WTC11 (cell line): ENCODE results near the gene PSMG2. TPM values are rescaled to one million over a fixed set of nuclear protein-coding genes. Genes with fewer than 3 reads are reported as not detected.

Experiments used
- ATAC-seq: fragments of 200-7000 bp; cut with Tn5 transposase; 2 replicates; pipeline ENCODE4 v1.10.0; 2021; ENCODE audit warnings: mild to moderate bottlenecking, moderate library complexity
- CTCF ChIA-PET: fragments of 300-600 bp; sonication (Branson Sonifier 250); formaldehyde crosslinking; loops from one replicate; lab custom pipeline; 2021; ENCODE audit warnings: antibody characterized with exemption; lab: Charles Lee
- POLR2A ChIA-PET: fragments of 350-600 bp; sonication (Branson Sonifier 250); formaldehyde crosslinking; loops from one replicate; lab custom pipeline; 2021; ENCODE audit warnings: antibody characterized with exemption; lab: Charles Lee
- DNase-seq: peaks from one replicate; pipeline ENCODE4 v3.0.0; 2021; ENCODE audit warnings: low spot score
- H3K27ac Mint-ChIP-seq: 2 replicates; pipeline ENCODE4 v1.8.0; 2021; ENCODE audit warnings: mixed read lengths
- H3K27me3 Mint-ChIP-seq: 2 replicates; pipeline ENCODE4 v1.8.0; 2021; ENCODE audit warnings: low read depth, mild to moderate bottlenecking, moderate library complexity, mixed read lengths
- H3K36me3 Mint-ChIP-seq: 2 replicates; pipeline ENCODE4 v1.8.0; 2021; ENCODE audit warnings: mixed read lengths
- H3K4me1 Mint-ChIP-seq: 2 replicates; pipeline ENCODE4 v1.8.0; 2022; ENCODE audit warnings: mixed read lengths
- H3K4me3 Mint-ChIP-seq: 2 replicates; pipeline ENCODE4 v1.8.0; 2021; ENCODE audit warnings: mild to moderate bottlenecking, moderate library complexity, mixed read lengths
- H3K9me3 Mint-ChIP-seq: 2 replicates; pipeline ENCODE4 v1.8.0; 2021; ENCODE audit warnings: mixed read lengths
- CBFB ChIP-seq: sonication (generic); formaldehyde crosslinking; IDR thresholded peaks from 2 replicates; pipeline ENCODE4 v1.8.1; 2022; ENCODE audit warnings: mild to moderate bottlenecking, low read depth, missing genetic modification reagents
- ESRRA ChIP-seq: sonication (generic); formaldehyde crosslinking; IDR thresholded peaks from 2 replicates; pipeline ENCODE4 v1.8.1; 2022; ENCODE audit warnings: mild to moderate bottlenecking, missing genetic modification reagents, borderline replicate concordance
- FOXK1 ChIP-seq: sonication (generic); formaldehyde crosslinking; IDR thresholded peaks from 2 replicates; pipeline ENCODE4 v1.8.0; 2022; ENCODE audit warnings: mild to moderate bottlenecking, moderate library complexity, missing genetic modification reagents
- FOXP1 ChIP-seq: sonication (generic); formaldehyde crosslinking; IDR thresholded peaks from 2 replicates; pipeline ENCODE4 v1.8.0; 2022; ENCODE audit warnings: missing genetic modification reagents, mild to moderate bottlenecking, moderate library complexity, borderline replicate concordance
- GTF2I ChIP-seq: fragments of 250-450 bp; sonication (Bioruptor Pico); conservative IDR thresholded peaks from 2 replicates; pipeline ENCODE4 v1.4.0; 2021; ENCODE audit warnings: mild to moderate bottlenecking
- JAZF1 ChIP-seq: fragments of 250-450 bp; sonication (Bioruptor Pico); IDR thresholded peaks from 2 replicates; pipeline ENCODE4 v1.9.0; 2021; ENCODE audit warnings: moderate library complexity, mild to moderate bottlenecking, inconsistent platforms
- JUN ChIP-seq: sonication (generic); formaldehyde crosslinking; IDR thresholded peaks from 2 replicates; pipeline ENCODE4 v1.8.0; 2023; ENCODE audit warnings: mild to moderate bottlenecking, missing genetic modification reagents
- PREB ChIP-seq: sonication (generic); formaldehyde crosslinking; IDR thresholded peaks from 2 replicates; pipeline ENCODE4 v1.8.1; 2022; ENCODE audit warnings: mild to moderate bottlenecking, missing genetic modification reagents, moderate library complexity, borderline replicate concordance
- PRRX2 ChIP-seq: fragments of 250-450 bp; sonication (Bioruptor Pico); IDR thresholded peaks from 2 replicates; pipeline ENCODE4 v1.8.0; 2021; ENCODE audit warnings: mild to moderate bottlenecking
- SP1 ChIP-seq: sonication (generic); formaldehyde crosslinking; conservative IDR thresholded peaks from 2 replicates; pipeline ENCODE4 v1.8.1; 2022; ENCODE audit warnings: missing genetic modification reagents
- TCF7 ChIP-seq: sonication (generic); formaldehyde crosslinking; IDR thresholded peaks from 2 replicates; pipeline ENCODE4 v1.8.0; 2022; ENCODE audit warnings: mild to moderate bottlenecking, low read depth, missing genetic modification reagents, moderate library complexity
- ZNF121 ChIP-seq: sonication (generic); formaldehyde crosslinking; IDR thresholded peaks from 2 replicates; pipeline ENCODE4 v1.8.0; 2023; ENCODE audit warnings: missing genetic modification reagents
- ZNF396 ChIP-seq: fragments of 250-450 bp; sonication (Bioruptor Pico); IDR thresholded peaks from 2 replicates; pipeline ENCODE4 v1.8.0; 2021; ENCODE audit warnings: mild to moderate bottlenecking, moderate library complexity, borderline replicate concordance
- ZNF423 ChIP-seq: fragments of 250-450 bp; sonication (Bioruptor Pico); IDR thresholded peaks from 2 replicates; pipeline ENCODE4 v2.1.2; 2022; ENCODE audit warnings: mild to moderate bottlenecking, moderate library complexity
- ZNF532 ChIP-seq: fragments of 250-450 bp; sonication (Bioruptor Pico); IDR thresholded peaks from 2 replicates; pipeline ENCODE4 v1.9.0; 2021; ENCODE audit warnings: mild to moderate bottlenecking, borderline replicate concordance
- total RNA-seq: library from RNA; stranded (reverse); gene quantifications from 3 replicates; pipeline ENCODE4 v1.2.3, GENCODE V29; 2021
- TF ChIP-seq, protein P1 (sequence below): sonication (generic); formaldehyde crosslinking; IDR thresholded peaks from 2 replicates; pipeline ENCODE4 v1.8.1; 2023; ENCODE audit warnings: mild to moderate bottlenecking, moderate library complexity, missing genetic modification reagents
- TF ChIP-seq, protein P2 (sequence below): fragments of 250-450 bp; sonication (Bioruptor Pico); IDR thresholded peaks from 2 replicates; pipeline ENCODE4 v1.9.0; 2021; ENCODE audit warnings: moderate library complexity, mild to moderate bottlenecking, inconsistent platforms, borderline replicate concordance
- TF ChIP-seq, protein P3 (sequence below): sonication (generic); formaldehyde crosslinking; IDR thresholded peaks from 2 replicates; pipeline ENCODE4 v1.8.0; 2022; ENCODE audit warnings: mild to moderate bottlenecking, missing genetic modification reagents
- TF ChIP-seq, protein P4 (sequence below): sonication (generic); formaldehyde crosslinking; IDR thresholded peaks from 2 replicates; pipeline ENCODE4 v1.8.0; 2023; ENCODE audit warnings: missing genetic modification reagents
- TF ChIP-seq, protein P5 (sequence below): fragments of 250-450 bp; sonication (Bioruptor Pico); conservative IDR thresholded peaks from 2 replicates; pipeline ENCODE4 v1.9.0; 2021; ENCODE audit warnings: mild to moderate bottlenecking

PSMG2 gene
- total RNA-seq, 1 experiment from 2014 or later: 78.9 TPM

- no peaks in the 10 kb centered on the region for H3K27me3 Mint-ChIP-seq
- no peak overlapping the region for H3K4me3 Mint-ChIP-seq
- DNase-seq: no peak
- H3K4me1 Mint-ChIP-seq: peaks cover 4% of the 10 kb centered on the region
- TF ChIP-seq ZNF532: no peak
- no peak for TF ChIP-seq JAZF1 (CRISPR knock-in tag)
- TF ChIP-seq, protein P1, sequence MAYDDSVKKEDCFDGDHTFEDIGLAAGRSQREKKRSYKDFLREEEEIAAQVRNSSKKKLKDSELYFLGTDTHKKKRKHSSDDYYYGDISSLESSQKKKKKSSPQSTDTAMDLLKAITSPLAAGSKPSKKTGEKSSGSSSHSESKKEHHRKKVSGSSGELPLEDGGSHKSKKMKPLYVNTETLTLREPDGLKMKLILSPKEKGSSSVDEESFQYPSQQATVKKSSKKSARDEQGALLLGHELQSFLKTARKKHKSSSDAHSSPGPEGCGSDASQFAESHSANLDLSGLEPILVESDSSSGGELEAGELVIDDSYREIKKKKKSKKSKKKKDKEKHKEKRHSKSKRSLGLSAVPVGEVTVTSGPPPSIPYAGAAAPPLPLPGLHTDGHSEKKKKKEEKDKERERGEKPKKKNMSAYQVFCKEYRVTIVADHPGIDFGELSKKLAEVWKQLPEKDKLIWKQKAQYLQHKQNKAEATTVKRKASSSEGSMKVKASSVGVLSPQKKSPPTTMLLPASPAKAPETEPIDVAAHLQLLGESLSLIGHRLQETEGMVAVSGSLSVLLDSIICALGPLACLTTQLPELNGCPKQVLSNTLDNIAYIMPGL (CRISPR knock-in tag): no peak
- TF ChIP-seq PREB: no peak
- no peak for TF ChIP-seq ESRRA
- no peak for TF ChIP-seq PRRX2 (CRISPR knock-in tag)
- TF ChIP-seq JUN (CRISPR knock-in tag): no peak
- no peak for TF ChIP-seq FOXP1 (CRISPR knock-in tag)
- TF ChIP-seq GTF2I: no peak
- TF ChIP-seq SP1 (CRISPR knock-in tag): no peak
- no peak for TF ChIP-seq ZNF121 (CRISPR knock-in tag)
- TF ChIP-seq, protein P2, sequence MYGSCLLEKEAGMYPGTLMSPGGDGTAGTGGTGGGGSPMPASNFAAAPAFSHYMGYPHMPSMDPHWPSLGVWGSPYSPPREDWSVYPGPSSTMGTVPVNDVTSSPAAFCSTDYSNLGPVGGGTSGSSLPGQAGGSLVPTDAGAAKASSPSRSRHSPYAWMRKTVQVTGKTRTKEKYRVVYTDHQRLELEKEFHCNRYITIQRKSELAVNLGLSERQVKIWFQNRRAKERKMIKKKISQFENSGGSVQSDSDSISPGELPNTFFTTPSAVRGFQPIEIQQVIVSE (CRISPR knock-in tag): no peak
- TF ChIP-seq ZNF423 (CRISPR knock-in tag): no peak
- no peak for TF ChIP-seq CBFB (CRISPR knock-in tag)
- TF ChIP-seq FOXK1: no peak
- no peak for TF ChIP-seq TCF7 (CRISPR knock-in tag)
- TF ChIP-seq, protein P3, sequence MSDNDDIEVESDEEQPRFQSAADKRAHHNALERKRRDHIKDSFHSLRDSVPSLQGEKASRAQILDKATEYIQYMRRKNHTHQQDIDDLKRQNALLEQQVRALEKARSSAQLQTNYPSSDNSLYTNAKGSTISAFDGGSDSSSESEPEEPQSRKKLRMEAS: no peak
- TF ChIP-seq, protein P4, sequence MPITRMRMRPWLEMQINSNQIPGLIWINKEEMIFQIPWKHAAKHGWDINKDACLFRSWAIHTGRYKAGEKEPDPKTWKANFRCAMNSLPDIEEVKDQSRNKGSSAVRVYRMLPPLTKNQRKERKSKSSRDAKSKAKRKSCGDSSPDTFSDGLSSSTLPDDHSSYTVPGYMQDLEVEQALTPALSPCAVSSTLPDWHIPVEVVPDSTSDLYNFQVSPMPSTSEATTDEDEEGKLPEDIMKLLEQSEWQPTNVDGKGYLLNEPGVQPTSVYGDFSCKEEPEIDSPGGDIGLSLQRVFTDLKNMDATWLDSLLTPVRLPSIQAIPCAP (CRISPR knock-in tag): no peak
- TF ChIP-seq ZNF396 (CRISPR knock-in tag): no peak
- TF ChIP-seq, protein P5, sequence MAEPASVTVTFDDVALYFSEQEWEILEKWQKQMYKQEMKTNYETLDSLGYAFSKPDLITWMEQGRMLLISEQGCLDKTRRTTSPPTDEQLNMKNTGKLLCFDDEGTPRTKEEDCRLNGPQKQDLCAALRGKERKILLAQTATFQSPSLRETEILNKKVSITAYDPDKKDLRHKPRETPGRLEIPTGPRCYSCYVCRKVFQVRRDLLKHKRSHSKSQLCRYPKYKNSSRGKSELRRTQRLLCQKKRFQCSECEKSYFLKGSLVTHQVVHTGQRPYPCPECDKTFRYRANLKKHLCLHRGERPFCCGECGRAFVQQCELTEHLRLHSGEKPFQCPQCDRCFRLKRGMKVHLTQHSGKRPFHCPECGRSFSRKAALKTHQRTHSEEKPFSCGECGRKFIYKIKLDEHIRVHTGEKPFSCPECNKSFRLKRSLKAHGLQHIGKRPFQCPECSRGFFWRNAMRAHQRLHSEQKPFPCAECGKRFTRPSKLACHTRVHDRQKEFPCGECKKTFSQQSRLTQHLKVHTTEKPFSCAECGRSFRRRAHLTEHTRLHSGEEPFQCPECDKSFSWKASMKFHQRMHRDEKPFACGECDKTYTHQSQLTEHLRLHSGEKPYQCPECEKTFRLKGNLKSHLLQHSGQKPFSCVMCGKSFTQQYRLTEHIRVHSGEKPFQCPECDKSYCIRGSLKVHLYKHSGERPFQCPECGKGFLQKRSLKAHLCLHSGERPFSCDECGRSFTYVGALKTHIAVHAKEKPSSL (CRISPR knock-in tag): no peak
- TF ChIP-seq, all 79 proteins: peak for 0
- CTCF ChIA-PET: interaction anchor here (1.1 kb wide), 1 partner anchor 166 kb away, joined by 3 read pairs; no protein-coding TSS in a partner anchor
- Mint-ChIP-seq H3K27ac (no peak overlapping the region), H3K9me3 (no peaks in the 10 kb centered on the region), H3K36me3 (no peaks in the 10 kb centered on the region)
- POLR2A ChIA-PET: no interaction called here
- ATAC-seq: no peak
Measured at GRCh38 chr18:12769136-12769535, 66.3 kb downstream of the PSMG2 start.
